Vagina (tissue), 2 donors: Measurements from ENCODE around the gene CEP250.

Source experiments
- CTCF ChIP-seq, 3 experiments: fragments of 450-650 bp in 2 of 3; fragments of 200-600 bp in 1 of 3; sonication (generic) in 1 of 3; IDR thresholded peaks; one replicate each; pipeline ENCODE4 v1.5.1; 2017 to 2019; ENCODE audit warnings: antibody characterized with exemption in 3 of 3, mild to moderate bottlenecking in 2 of 3, moderate library complexity in 2 of 3
- POLR2A ChIP-seq, 2 donors: fragments of 450-650 bp; IDR thresholded peaks; one replicate each; pipeline ENCODE4 v1.6.1; 2017; ENCODE audit warnings: antibody characterized with exemption in 2 of 2, mild to moderate bottlenecking in 2 of 2, moderate library complexity in 2 of 2

GRCh38 chr20:35546127-35546526, 90.7 kb downstream of the CEP250 start:
- TF ChIP-seq CTCF (IDR thresholded peaks at IDR 0.05) (no peak), POLR2A (IDR thresholded peaks at IDR 0.05) (no peak)
